Measurements from ENCODE around the gene TMC1. TPM values are rescaled to one million over a fixed set of nuclear protein-coding genes. Genes with fewer than 3 reads are reported as not detected.

TMC1 gene
- total RNA-seq, 3 donors from 2014 or later, result under 0.01 to 0.16 TPM; not detected in 1

- intact Hi-C loops (cut with DNase I; ENCODE audit: low total_unique reads), result no loop called here
- no peak for DNase-seq (ENCODE audit: low spot score in 2 of 2)
- Histone ChIP-seq H3K36me3 (no peaks in the 10 kb centered on the region), H3K27ac (no peak overlapping the region), H3K27me3 (no peaks in the 10 kb centered on the region), H3K4me3 (no peak overlapping the region), H3K4me1 (no peaks in the 10 kb centered on the region), H3K9me3 (no peaks in the 10 kb centered on the region)
- no peak for TF ChIP-seq CTCF (IDR thresholded peaks at IDR 0.05)
- TF ChIP-seq POLR2AphosphoS5 (IDR thresholded peaks at IDR 0.05), result no peak
- TF ChIP-seq POLR2A (IDR thresholded peaks at IDR 0.05), result no peak
These were observed 175.1 kb downstream of the TMC1 start for GRCh38 chr9:72696511-72696910.

- H3K9me3 ChIP-seq, result no peaks in the 10 kb centered on the region
- H3K27me3 ChIP-seq, result no peaks in the 10 kb centered on the region
- intact Hi-C loops (cut with DNase I; ENCODE audit: low total_unique reads), result no loop called here
- no peaks in the 10 kb centered on the region for H3K4me1 ChIP-seq
- no peaks in the 10 kb centered on the region for H3K36me3 ChIP-seq
- DNase-seq (ENCODE audit: low spot score in 2 of 2), result no peak
- no peak overlapping the region for H3K27ac ChIP-seq
- no peak overlapping the region for H3K4me3 ChIP-seq
- TF ChIP-seq CTCF (IDR thresholded peaks at IDR 0.05), result no peak
- no peak for TF ChIP-seq POLR2A (IDR thresholded peaks at IDR 0.05)
- no peak for TF ChIP-seq POLR2AphosphoS5 (IDR thresholded peaks at IDR 0.05)
These were observed 180.1 kb downstream of the TMC1 start for GRCh38 chr9:72701510-72701909.

GRCh38 chr9:72703574-72703973, 182.2 kb downstream of the TMC1 start:
- no peak for TF ChIP-seq CTCF (IDR thresholded peaks at IDR 0.05)
- no peak for TF ChIP-seq POLR2AphosphoS5 (IDR thresholded peaks at IDR 0.05)
- no peak for TF ChIP-seq POLR2A (IDR thresholded peaks at IDR 0.05)
- no peak overlapping the region for H3K27ac ChIP-seq
- no peaks in the 10 kb centered on the region for H3K4me1 ChIP-seq
- no peaks in the 10 kb centered on the region for H3K36me3 ChIP-seq
- intact Hi-C loops (cut with DNase I; ENCODE audit: low total_unique reads), result no loop called here
- no peaks in the 10 kb centered on the region for H3K27me3 ChIP-seq
- H3K4me3 ChIP-seq, result no peak overlapping the region
- H3K9me3 ChIP-seq, result no peaks in the 10 kb centered on the region
- no peak for DNase-seq (ENCODE audit: low spot score in 2 of 2)

GRCh38 chr9:72704688-72705375, 183.4 kb downstream of the TMC1 start:
- Histone ChIP-seq H3K36me3 (no peaks in the 10 kb centered on the region), H3K27ac (no peak overlapping the region), H3K4me1 (no peaks in the 10 kb centered on the region), H3K9me3 (no peaks in the 10 kb centered on the region), H3K27me3 (no peaks in the 10 kb centered on the region), H3K4me3 (no peak overlapping the region)
- TF ChIP-seq POLR2A (IDR thresholded peaks at IDR 0.05), result no peak
- TF ChIP-seq POLR2AphosphoS5 (IDR thresholded peaks at IDR 0.05), result no peak
- TF ChIP-seq CTCF (IDR thresholded peaks at IDR 0.05), result no peak
- intact Hi-C loops (cut with DNase I; ENCODE audit: low total_unique reads), result no loop called here
- DNase-seq (ENCODE audit: low spot score in 2 of 2), result no peak

GRCh38 chr9:72718503-72718902, 197.1 kb downstream of the TMC1 start:
- DNase-seq (ENCODE audit: low spot score in 2 of 2), result no peak
- TF ChIP-seq POLR2A (IDR thresholded peaks at IDR 0.05) (no peak), POLR2AphosphoS5 (IDR thresholded peaks at IDR 0.05) (no peak), CTCF (IDR thresholded peaks at IDR 0.05) (no peak)
- Histone ChIP-seq H3K27ac (no peak overlapping the region), H3K9me3 (peaks cover 0 to 4% of the 10 kb centered on the region in 2 donors), H3K27me3 (no peaks in the 10 kb centered on the region), H3K4me1 (no peaks in the 10 kb centered on the region), H3K4me3 (no peak overlapping the region), H3K36me3 (no peaks in the 10 kb centered on the region)
- intact Hi-C loops (cut with DNase I; ENCODE audit: low total_unique reads), result no loop called here

All from breast epithelium (tissue), 4 donors.